HCT116 (cell line): Measurements from ENCODE around the gene DMXL1. TPM values are rescaled to one million over a fixed set of nuclear protein-coding genes. Genes with fewer than 3 reads are reported as not detected.

ENCODE experiments used
- ATAC-seq: fragments of 200-7000 bp; cut with Tn5 transposase; 2 replicates; pipeline ENCODE4 v1.9.1; 2020; ENCODE audit warnings: mild to moderate bottlenecking, moderate library complexity
- BruUV-seq: library from RNA; stranded (reverse); fragments of 400-500 nt; replicated peaks from 2 replicates; lab custom pipeline; 2021; lab: Mats Ljungman, UMichigan
- CTCF ChIA-PET: fragments of 300-600 bp; sonication (Branson Sonifier 250); formaldehyde crosslinking; loops from one replicate; lab custom pipeline; 2021; ENCODE audit warnings: antibody characterized with exemption; lab: Charles Lee
- POLR2A ChIA-PET: fragments of 300-600, 350-600 bp; sonication (Branson Sonifier 250); formaldehyde crosslinking; loops from one replicate; lab custom pipeline; 2021; ENCODE audit warnings: antibody characterized with exemption; lab: Charles Lee
- RAD21 ChIA-PET, 2 experiments: fragments of 300-600 bp; sonication (Branson Sonifier 250); formaldehyde crosslinking; loops; one replicate each; lab custom pipeline; 2023; ENCODE audit warnings: low total read pairs in 2 of 2; ENCODE audit not compliant: uncharacterized antibody in 2 of 2, unreplicated experiment in 2 of 2, low non-redundant PET in 1 of 2; lab: Charles Lee
- DNase-seq: peaks from one replicate; pipeline ENCODE4 v3.0.0-alpha.2; 2010; ENCODE audit warnings: low read depth, low spot score
- H2AFZ ChIP-seq: fragments of 200-600 bp; shearing (Covaris generic), sonication (generic); 2 replicates; pipeline ENCODE4 v1.6.1; 2017; ENCODE audit warnings: low read depth, mixed run types, mixed read lengths, antibody characterized with exemption, low read length; ENCODE audit not compliant: poor library complexity, severe bottlenecking
- H3K27ac ChIP-seq: 2 replicates; pipeline ENCODE4 v1.5.1; 2012; ENCODE audit warnings: low read depth, low read length
- H3K27me3 ChIP-seq: fragments of 200-600 bp; sonication (generic); 2 replicates; pipeline ENCODE4 v1.6.1; 2016; ENCODE audit warnings: mixed run types, low read length, mixed read lengths; ENCODE audit not compliant: insufficient read depth
- H3K36me3 ChIP-seq, 2 experiments: fragments of 200-500 bp in 1 of 2; fragments of 200-600 bp in 1 of 2; sonication (Bioruptor generic) in 1 of 2; sonication (generic) in 1 of 2; 2 replicates each; pipeline versions ENCODE4 v1.5.1 to v1.6.1; 2014 to 2016; ENCODE audit warnings: low read length in 2 of 2, inconsistent platforms in 1 of 2, mixed read lengths in 1 of 2, mixed run types in 1 of 2; ENCODE audit not compliant: insufficient read depth in 2 of 2, control insufficient read depth in 1 of 2
- H3K4me1 ChIP-seq, 2 experiments: fragments of 200-600 bp in 1 of 2; sonication (generic) in 1 of 2; 2 replicates each; pipeline versions ENCODE4 v1.5.1 to v1.6.1; 2012 to 2017; ENCODE audit warnings: low read length in 2 of 2, inconsistent platforms in 1 of 2, mild to moderate bottlenecking in 1 of 2, mixed read lengths in 1 of 2, mixed run types in 1 of 2, moderate library complexity in 1 of 2; ENCODE audit not compliant: insufficient read depth in 2 of 2, control insufficient read depth in 1 of 2
- H3K4me2 ChIP-seq: fragments of 200-600 bp; sonication (generic); 2 replicates; pipeline ENCODE4 v1.6.1; 2017; ENCODE audit warnings: mixed run types, low read length, mixed read lengths
- H3K4me3 ChIP-seq, 2 experiments: fragments of 200-600 bp in 1 of 2; sonication (generic) in 1 of 2; replicated peaks in 1 of 2; 2 replicates each; pipeline ENCODE4 v1.5.1; 2011 to 2016; ENCODE audit warnings: low read length in 2 of 2, control low read depth in 1 of 2, low read depth in 1 of 2, mild to moderate bottlenecking in 1 of 2, mixed read lengths in 1 of 2, mixed run types in 1 of 2
- H3K79me2 ChIP-seq: fragments of 200-600 bp; sonication (generic); 2 replicates; pipeline ENCODE4 v1.6.1; 2017; ENCODE audit warnings: mild to moderate bottlenecking, mixed run types, low read length, moderate library complexity, mixed read lengths; ENCODE audit not compliant: insufficient read depth
- H3K9ac ChIP-seq: fragments of 200-600 bp; sonication (generic); 2 replicates; pipeline ENCODE4 v1.6.1; 2016; ENCODE audit warnings: low read length, mixed read lengths
- H3K9me2 ChIP-seq: fragments of 200-600 bp; sonication (generic), shearing (Covaris generic); 2 replicates; pipeline ENCODE4 v1.6.1; 2017; ENCODE audit warnings: mixed run types, mild to moderate bottlenecking, moderate library complexity; ENCODE audit not compliant: insufficient read depth
- H3K9me3 ChIP-seq, 2 experiments: fragments of 200-500 bp in 1 of 2; fragments of 200-600 bp in 1 of 2; sonication (Bioruptor generic) in 1 of 2; sonication (generic) in 1 of 2; 2 replicates each; pipeline ENCODE4 v1.6.1; 2014 to 2017; ENCODE audit warnings: low read length in 2 of 2, mixed read lengths in 2 of 2, inconsistent platforms in 1 of 2, low read depth in 1 of 2, mild to moderate bottlenecking in 1 of 2, mixed run types in 1 of 2, moderate library complexity in 1 of 2; ENCODE audit not compliant: control insufficient read depth in 1 of 2, insufficient read depth in 1 of 2
- H4K20me1 ChIP-seq: fragments of 200-600 bp; sonication (generic), shearing (Covaris generic); 2 replicates; pipeline ENCODE4 v1.6.1; 2017; ENCODE audit warnings: mixed run types, mild to moderate bottlenecking, moderate library complexity; ENCODE audit not compliant: insufficient read depth
- CBX3 ChIP-seq: IDR thresholded peaks from 2 replicates; pipeline ENCODE4 v1.6.1; 2012; ENCODE audit warnings: low read depth
- CTCF ChIP-seq, 3 experiments: fragments of 200-600 bp in 1 of 3; sonication (generic) in 1 of 3; IDR thresholded peaks in 2 of 3; conservative IDR thresholded peaks in 1 of 3; 2 replicates each; pipeline ENCODE4 v1.5.1; 2012 to 2017; ENCODE audit warnings: low read depth in 2 of 3, low read length in 2 of 3, antibody characterized with exemption in 1 of 3, borderline replicate concordance in 1 of 3, control low read depth in 1 of 3, mild to moderate bottlenecking in 1 of 3, mixed read lengths in 1 of 3, mixed run types in 1 of 3, moderate library complexity in 1 of 3; ENCODE audit not compliant: insufficient read depth in 1 of 3
- EGR1 ChIP-seq: IDR thresholded peaks from 2 replicates; pipeline ENCODE4 v1.6.1; 2012; ENCODE audit warnings: low read depth
- ELF1 ChIP-seq: IDR thresholded peaks from 2 replicates; pipeline ENCODE4 v1.6.1; 2012; ENCODE audit warnings: low read depth, borderline replicate concordance
- POLR2A ChIP-seq: IDR thresholded peaks from 2 replicates; pipeline ENCODE4 v1.7.0; 2011; ENCODE audit warnings: borderline replicate concordance; ENCODE audit not compliant: insufficient read depth, insufficient read length; ENCODE audit errors: extremely low read depth
- POLR2AphosphoS5 ChIP-seq: IDR thresholded peaks from 2 replicates; pipeline ENCODE4 v1.6.1; 2011; ENCODE audit warnings: mild to moderate bottlenecking, low read depth, low read length, moderate library complexity
- RAD21 ChIP-seq: IDR thresholded peaks from 2 replicates; pipeline ENCODE4 v1.6.1; 2012; ENCODE audit warnings: low read depth, mild to moderate bottlenecking
- SRF ChIP-seq: IDR thresholded peaks from 2 replicates; pipeline ENCODE4 v1.6.1; 2012; ENCODE audit warnings: low read depth
- YY1 ChIP-seq: IDR thresholded peaks from 2 replicates; pipeline ENCODE4 v1.6.1; 2011; ENCODE audit warnings: low read length, low read depth, moderate library complexity, mild to moderate bottlenecking; ENCODE audit not compliant: insufficient replicate concordance; ENCODE audit errors: extremely low read depth
- ZFX ChIP-seq: fragments of 450-650 bp; IDR thresholded peaks from 2 replicates; pipeline ENCODE4 v1.6.1; 2017
- ZNF274 ChIP-seq: fragments of 200-500 bp; sonication (Bioruptor generic); IDR thresholded peaks from 2 replicates; pipeline ENCODE4 v1.6.1; 2014; ENCODE audit warnings: mild to moderate bottlenecking, low read depth, low read length, inconsistent platforms
- intact Hi-C: fragments of 100-400 bp; cut with micrococcal nuclease; formaldehyde crosslinking; loops from 2 replicates; pipeline ENCODE4 v1.10.0; 2022
- total RNA-seq: library from RNA; stranded (reverse); gene quantifications from one replicate; pipeline ENCODE4 v1.2.1, GENCODE V29; 2021; ENCODE audit not compliant: unreplicated experiment

Gene DMXL1
- total RNA-seq, 1 experiment from 2014 or later = 21.1 TPM

GRCh38 chr5:119289438-119290044 is 218.7 kb downstream of the DMXL1 start (continued):
- TF ChIP-seq ELF1 (no peak), POLR2AphosphoS5 (no peak), CTCF (IDR thresholded peaks at IDR 0.05 in 2 of 3, conservative IDR thresholded peaks at IDR 0.05 in 1 of 3; ENCODE audit: borderline replicate concordance in 1 of 3, insufficient read depth in 1 of 3, low read depth in 2 of 3, low read length in 2 of 3) (no peak)

GRCh38 chr5:119290161-119290569 is 219.3 kb downstream of the DMXL1 start:
- H3K79me2 ChIP-seq = no peaks in the 10 kb centered on the region; the same call in 1 of the 2 replicates
- CTCF ChIA-PET = no interaction called here

More at GRCh38 chr5:119290161-119290569, 219.3 kb downstream of the DMXL1 start:
- ChIA-PET RAD21 (no interaction called here), POLR2A (no interaction called here)
- H3K4me3 ChIP-seq = no peak overlapping the region
- intact Hi-C loops = no loop called here
- H2AFZ ChIP-seq = no peak overlapping the region
- no peak for ATAC-seq
- H4K20me1 ChIP-seq = no peaks in the 10 kb centered on the region
- no peak overlapping the region for H3K27ac ChIP-seq
- no peak for TF ChIP-seq ZFX
- TF ChIP-seq SRF = no peak
- no peak for TF ChIP-seq YY1
- no peak for TF ChIP-seq EGR1
- TF ChIP-seq ELF1 = no peak
- no peak for TF ChIP-seq RAD21
- TF ChIP-seq ZNF274 = no peak
- TF ChIP-seq CBX3 = no peak
- TF ChIP-seq POLR2A = no peak
- TF ChIP-seq, all 23 proteins: peak for 0
- no peak for DNase-seq
- H3K36me3 ChIP-seq = no peaks in the 10 kb centered on the region
- no peak overlapping the region for H3K9ac ChIP-seq
- BruUV-seq = no TSS peak
- no peaks in the 10 kb centered on the region for H3K9me2 ChIP-seq
- H3K27me3 ChIP-seq = no peaks in the 10 kb centered on the region
- no peak overlapping the region for H3K4me2 ChIP-seq
- no peaks in the 10 kb centered on the region for H3K4me1 ChIP-seq
- no peaks in the 10 kb centered on the region for H3K9me3 ChIP-seq
